Fibroblast of skin of right biceps (primary cell): Measurements from ENCODE around the gene PKIG.
"Not testable (repeated sequence)": the region's sequence is repeated elsewhere in the genome, so short reads cannot be mapped to it uniquely, and the experiment has no call there.

Source experiments
- DNase-seq: peaks from one replicate; pipeline ENCODE4 v3.0.0-alpha.2; 2013

PKIG gene

DNA sequence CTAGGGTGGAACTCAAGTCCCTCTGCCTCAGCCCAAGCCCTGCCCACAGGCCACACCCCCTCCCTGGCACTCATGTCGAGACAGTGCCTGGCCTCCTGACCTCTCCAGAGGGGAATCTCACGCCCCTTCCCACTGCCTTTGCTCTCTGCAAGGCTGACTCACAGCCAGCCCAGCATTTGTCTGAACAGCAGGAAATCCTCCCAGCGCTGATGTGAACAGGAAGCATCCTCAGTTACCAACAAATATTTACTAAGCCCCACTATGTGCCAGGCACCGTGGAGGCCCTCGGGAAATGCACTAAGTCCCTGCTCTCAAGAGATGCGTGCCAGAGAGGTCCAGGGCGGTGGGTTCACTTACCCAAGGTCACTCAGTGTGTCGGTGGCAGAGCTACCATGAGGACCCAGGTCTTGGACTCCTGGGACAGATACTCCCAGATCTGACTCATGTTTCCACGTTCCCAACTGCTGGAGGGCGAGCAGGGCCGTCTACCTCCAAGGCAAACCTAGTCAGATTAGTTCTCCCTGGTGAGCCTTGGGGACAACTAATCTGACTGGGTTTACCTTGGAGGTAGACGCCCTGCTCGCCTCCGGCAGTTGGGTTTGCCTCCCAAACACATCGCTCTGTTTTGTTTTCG, 61.3 kb downstream of the PKIG start:
- DNase-seq: peak; percentile 85

DNA sequence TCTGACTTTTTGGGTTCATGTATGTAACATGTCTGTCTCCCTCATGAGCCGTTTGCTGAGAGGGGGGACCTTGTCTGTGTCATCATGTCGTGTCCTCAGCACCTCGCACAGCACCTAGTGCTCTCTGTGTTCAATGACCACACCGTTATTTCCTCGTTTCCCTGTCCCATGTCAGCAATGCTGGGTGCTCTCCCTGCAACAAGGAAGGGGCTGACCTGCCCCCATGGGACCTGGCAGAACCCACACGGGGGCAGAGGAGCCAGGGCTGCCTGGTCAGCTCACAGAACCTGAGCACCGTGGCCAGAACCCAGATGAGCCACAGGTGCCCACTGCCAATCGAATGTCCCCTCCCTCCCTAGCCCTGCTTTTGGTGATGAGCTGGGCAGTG, 61.8 kb downstream of the PKIG start:
- DNase-seq: no peak

DNA sequence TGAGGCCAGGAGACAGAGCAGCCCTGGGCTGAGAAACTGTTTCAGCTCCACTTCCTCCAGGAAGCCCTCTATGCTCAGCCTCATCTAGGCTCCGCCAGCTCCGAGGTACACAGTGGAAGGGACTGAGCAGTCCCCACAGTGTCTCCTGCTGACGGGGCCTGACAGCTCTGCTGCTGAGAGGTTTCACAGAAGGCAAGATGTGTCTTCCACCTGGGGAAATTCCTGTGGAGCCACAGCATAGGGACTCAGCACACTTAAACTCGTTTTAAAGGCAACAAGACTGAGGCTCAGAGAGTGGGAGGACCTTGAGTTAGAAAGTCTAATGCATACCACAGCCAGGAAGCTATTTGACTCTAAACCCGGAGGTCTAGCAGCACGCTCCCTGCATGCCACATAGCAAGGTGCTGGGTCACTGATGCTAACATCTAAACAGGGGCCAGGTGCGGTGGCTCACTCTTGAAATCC, 62.3 kb downstream of the PKIG start:
- DNase-seq: no peak

DNA sequence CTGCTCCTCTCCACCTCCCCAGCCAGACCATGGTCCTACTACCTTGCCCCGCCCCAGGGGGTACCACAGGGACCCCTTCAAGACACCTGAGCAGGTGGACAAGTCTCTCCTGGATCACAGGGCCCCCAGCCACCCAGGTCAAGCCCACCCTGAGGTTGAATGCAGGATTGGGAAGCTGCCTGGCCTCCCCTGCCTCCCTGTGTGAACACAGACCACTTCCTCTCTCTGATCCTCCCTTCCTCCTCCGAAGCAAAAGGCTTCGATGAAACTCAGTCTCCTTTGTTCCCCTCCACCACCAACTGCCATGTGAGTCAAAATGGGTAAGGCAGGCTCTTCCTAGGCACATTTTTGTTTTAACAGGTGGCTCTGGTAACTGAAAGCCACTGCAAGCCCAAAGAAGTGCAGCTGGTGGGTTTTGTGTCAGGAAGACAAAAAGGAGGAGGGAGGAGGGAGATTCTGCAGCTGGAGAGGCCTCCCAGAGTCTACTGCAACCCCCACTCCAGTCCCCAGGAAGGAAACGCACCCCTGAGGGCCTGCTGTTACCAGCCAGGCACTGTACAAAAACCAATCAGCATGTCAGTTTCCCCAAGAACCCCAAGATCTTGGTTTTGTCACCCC, 63.8 kb downstream of the PKIG start:
- peak; percentile 46 for DNase-seq

GRCh38 chr20:44646641-44647274, 64.4 kb downstream of the PKIG start:
- peak; percentile 75 for DNase-seq

DNA sequence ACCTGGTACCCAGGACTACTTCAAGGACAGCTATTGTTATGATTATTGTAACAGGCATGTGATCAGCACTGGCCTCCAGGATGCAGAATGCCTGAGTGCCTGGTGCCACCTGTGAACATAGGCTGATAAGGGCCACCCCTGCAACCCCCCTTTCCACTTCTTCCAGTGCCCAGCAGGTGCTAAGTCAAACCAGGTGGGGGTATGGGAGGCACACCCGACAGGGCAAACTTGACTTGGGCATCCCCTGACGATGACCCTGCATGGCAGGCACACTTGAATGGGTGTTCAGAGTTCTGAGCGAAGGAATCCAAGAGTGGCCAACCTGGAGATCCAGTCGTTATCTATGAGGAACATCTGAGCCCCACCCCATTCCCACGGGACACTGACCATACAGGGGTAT, 65.7 kb downstream of the PKIG start:
- DNase-seq: no peak

DNA sequence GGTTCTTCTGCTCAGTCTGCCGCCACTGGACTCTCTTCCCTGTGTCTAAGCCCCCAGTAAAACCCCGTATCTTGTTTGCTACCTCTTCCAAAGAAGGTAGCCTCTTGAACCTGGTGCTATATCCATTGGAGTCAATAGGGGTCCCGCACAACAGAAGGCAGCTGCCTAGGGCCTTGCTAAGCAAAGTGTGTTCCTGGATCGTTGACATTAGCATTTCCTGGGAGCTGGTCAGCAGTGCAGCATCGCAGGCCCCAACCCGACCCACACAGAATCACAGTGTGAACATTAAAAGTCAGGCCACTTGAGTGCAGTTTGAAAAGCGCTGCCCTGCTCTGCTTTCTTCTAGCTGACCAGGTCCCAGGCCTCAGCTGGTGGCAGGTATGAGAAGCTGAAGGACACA, 66.2 kb downstream of the PKIG start:
- DNase-seq: no peak

DNA sequence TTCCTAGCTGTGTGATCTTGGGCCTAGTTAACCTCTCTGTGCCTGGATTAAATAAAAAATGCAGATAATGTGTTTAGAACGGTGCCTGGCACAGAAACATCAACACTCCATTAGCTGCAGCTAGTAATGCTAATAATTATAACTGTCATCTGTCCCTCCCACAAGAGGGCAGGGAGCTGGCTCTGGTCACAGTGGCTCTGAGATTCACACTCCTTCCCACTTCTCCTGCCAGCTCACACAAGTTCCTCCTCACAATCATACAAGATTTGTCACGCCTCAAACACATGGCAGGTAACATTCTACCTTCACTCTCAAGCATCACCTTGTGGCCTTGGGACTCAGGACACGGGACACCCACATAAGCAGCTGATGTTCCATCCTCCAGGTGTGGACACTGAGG, 66.7 kb downstream of the PKIG start:
- no peak for DNase-seq

- DNase-seq: no peak
Observed at GRCh38 chr20:44649976-44650375, 67.6 kb downstream of the PKIG start.

- DNase-seq: no peak
Observed at GRCh38 chr20:44650771-44651433, 68.5 kb downstream of the PKIG start.

GRCh38 chr20:44651434-44651683, 69.0 kb downstream of the PKIG start:
- DNase-seq: no peak

GRCh38 chr20:44651684-44652423, 69.5 kb downstream of the PKIG start, which contains the start of gene ADA:
Gene ADA (minus strand): TSS chr20:44651699. CDS start chr20:44651607, 92 bp downstream.
- peak; percentile 51 for DNase-seq

DNA sequence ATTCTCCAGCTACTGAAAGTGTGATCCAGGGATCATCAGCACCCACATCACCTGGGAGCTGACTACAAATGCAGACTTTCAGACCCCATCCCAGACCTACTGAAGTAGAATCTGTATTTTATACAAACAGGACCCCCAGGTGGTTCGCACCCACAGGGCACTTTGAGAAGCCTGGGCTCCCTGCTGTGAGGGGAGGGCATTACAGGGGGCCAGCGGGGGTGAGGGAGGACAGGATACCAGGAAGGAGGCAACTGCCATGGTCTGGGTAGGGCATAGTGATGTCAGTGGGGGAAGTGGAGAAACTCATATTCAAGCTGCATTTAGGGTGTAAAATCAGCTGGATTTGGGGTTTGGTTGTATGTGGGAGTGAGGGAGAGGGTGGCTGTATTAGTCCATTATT, 71.2 kb downstream of the PKIG start:
- DNase-seq: no peak

GRCh38 chr20:44654210-44654609, 71.8 kb downstream of the PKIG start:
- not testable (repeated sequence) for DNase-seq

DNA sequence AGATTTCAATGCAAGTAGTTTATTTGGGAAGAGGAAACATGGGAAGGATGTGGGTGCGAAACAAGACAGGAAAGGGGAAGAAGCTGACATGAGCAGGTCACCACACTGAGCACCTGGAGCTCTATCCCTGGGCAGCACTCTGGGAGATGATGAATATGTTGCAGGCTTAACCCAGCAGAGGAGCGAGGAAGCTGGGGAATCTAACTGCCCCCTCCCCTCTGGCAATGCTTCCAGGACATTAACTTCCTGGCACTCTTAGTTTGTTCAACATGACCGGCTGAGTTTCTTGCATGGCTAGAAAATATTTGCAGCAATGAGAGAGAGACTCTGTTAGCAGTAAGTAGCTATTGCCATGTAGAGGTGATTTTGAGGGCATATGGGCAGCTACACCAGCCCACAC, 74.1 kb downstream of the PKIG start:
- no peak for DNase-seq

DNA sequence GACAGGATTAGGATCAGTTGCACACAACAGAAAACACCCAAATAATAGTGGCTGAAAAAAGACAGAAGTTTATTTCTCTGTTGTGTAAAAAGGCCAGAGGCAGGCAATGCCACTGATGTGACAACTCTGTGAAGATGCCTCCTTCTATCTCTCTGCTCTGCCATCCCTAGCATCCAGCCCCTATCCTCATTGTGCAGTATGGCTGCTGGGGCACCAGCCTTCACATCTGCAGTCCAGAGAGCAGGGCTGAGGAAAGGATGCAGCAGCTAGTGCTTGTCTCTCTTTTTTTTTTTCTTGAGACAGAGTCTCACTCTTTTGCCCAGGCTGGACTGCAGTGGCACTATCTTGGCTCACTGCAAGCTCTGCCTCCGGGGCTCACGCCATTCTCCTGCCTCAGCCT, 75.5 kb downstream of the PKIG start:
- DNase-seq: no peak

GRCh38 chr20:44658810-44659209, 76.4 kb downstream of the PKIG start:
- DNase-seq: no peak

- no peak for DNase-seq
Observed at GRCh38 chr20:44659931-44660330, 77.6 kb downstream of the PKIG start.

GRCh38 chr20:44660581-44660980, 78.2 kb downstream of the PKIG start:
- no peak for DNase-seq

- no peak for DNase-seq
Observed at GRCh38 chr20:44662261-44662660, 79.9 kb downstream of the PKIG start.

DNA sequence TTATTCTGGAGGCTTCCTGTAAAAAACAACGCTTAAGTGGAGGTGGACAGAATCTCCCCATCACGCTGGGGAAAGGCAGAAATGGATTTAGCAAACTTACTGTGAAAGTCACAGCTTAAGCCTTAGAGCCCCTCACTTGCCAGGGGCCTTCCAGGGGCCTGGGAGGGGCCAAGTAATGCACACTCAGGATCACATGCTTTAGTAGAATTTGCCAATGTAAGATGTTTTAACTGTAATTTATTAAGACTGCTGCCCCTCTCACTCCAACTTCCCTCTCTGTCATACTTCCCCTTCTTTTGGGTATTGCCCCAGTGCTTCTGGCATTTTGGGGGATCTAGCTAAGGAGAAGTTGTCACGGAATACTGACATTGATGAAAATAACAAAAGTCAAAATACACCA, 81.8 kb downstream of the PKIG start:
- no peak for DNase-seq

DNA sequence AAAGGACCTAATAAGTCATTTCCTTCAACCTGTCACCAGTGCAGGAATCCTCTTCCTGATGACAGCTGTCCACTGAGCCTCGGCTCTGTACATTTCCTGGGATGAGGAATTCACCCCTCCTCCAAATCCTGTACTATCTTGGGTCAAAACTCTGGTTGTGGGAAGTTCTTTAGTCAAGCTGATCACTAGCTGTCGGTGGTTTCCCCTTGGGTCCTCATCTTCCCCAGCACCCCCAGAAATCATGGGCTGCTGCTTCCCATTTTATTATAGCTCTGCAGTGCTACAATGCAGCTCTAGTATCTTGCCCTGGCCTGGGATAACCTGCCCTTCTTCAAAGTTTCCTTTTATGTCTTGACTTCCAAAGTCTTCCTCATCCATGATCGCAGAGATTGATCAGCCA, 83.7 kb downstream of the PKIG start:
- no peak for DNase-seq
